ENCODE results near the gene CPXM1.

GRCh38 chr20:2807019-2807418 is 6.6 kb upstream of the CPXM1 start:
- no peak for TF ChIP-seq EZH2 (IDR thresholded peaks at IDR 0.05; ENCODE audit: low read length, unreplicated experiment)
- no peak for TF ChIP-seq CTCF (conservative IDR thresholded peaks at IDR 0.05; ENCODE audit: low read depth, low read length)
- no peak for TF ChIP-seq EZH2phosphoT487 (IDR thresholded peaks at IDR 0.05; ENCODE audit: borderline replicate concordance, low read length)
